CD4-positive, alpha-beta T cell (primary cell): ENCODE results near the gene GPA33. TPM values are rescaled to one million over a fixed set of nuclear protein-coding genes. Genes with fewer than 3 reads are reported as not detected.

Experiments used
- ATAC-seq: fragments of 200-7000 bp; cut with Tn5 transposase; one replicate; pipeline ENCODE4 v1.10.0; 2022; ENCODE audit warnings: mild to moderate bottlenecking; ENCODE audit not compliant: poor library complexity
- CTCF ChIA-PET: fragments of 350-600 bp; sonication (Branson Sonifier 250); formaldehyde crosslinking; loops from one replicate; lab custom pipeline; 2021; ENCODE audit warnings: antibody characterized with exemption, inconsistent platforms; lab: Charles Lee
- POLR2A ChIA-PET: fragments of 350-600 bp; sonication (Branson Sonifier 250); formaldehyde crosslinking; loops from one replicate; lab custom pipeline; 2021; ENCODE audit warnings: antibody characterized with exemption, inconsistent platforms; lab: Charles Lee
- DNase-seq, 14 experiments: peaks; one replicate each; pipeline ENCODE4 v3.0.0-alpha.2; 2013 to 2020; ENCODE audit warnings: mixed read lengths in 2 of 14
- H3K27ac ChIP-seq, 2 donors: one replicate each; pipeline versions ENCODE4 v1.5.1 to v1.7.0; 2013; ENCODE audit warnings: low read length in 2 of 2, low read depth in 1 of 2, mild to moderate bottlenecking in 1 of 2
- H3K27me3 ChIP-seq, 2 experiments: 1 replicate in 1 of 2; 2 replicates in 1 of 2; pipeline versions ENCODE4 v1.6.1 to v1.7.0; 2013; ENCODE audit warnings: low read length in 2 of 2, control low read depth in 1 of 2, mild to moderate bottlenecking in 1 of 2, moderate library complexity in 1 of 2; ENCODE audit not compliant: insufficient read depth in 2 of 2, control insufficient read depth in 1 of 2
- H3K36me3 ChIP-seq: one replicate; pipeline ENCODE4 v1.6.1; 2013; ENCODE audit warnings: low read length, control low read depth; ENCODE audit not compliant: insufficient read depth
- H3K4me1 ChIP-seq: one replicate; pipeline ENCODE4 v1.6.1; 2013; ENCODE audit warnings: low read length, control low read depth; ENCODE audit not compliant: insufficient read depth
- H3K4me3 ChIP-seq: one replicate; pipeline ENCODE4 v1.5.1; 2013; ENCODE audit warnings: mild to moderate bottlenecking, low read length, moderate library complexity
- H3K9me3 ChIP-seq, 2 experiments: 1 replicate in 1 of 2; 2 replicates in 1 of 2; pipeline versions ENCODE4 v1.6.1 to v1.7.0; 2013; ENCODE audit warnings: low read length in 2 of 2, mild to moderate bottlenecking in 2 of 2, control low read depth in 1 of 2, moderate library complexity in 1 of 2; ENCODE audit not compliant: control insufficient read depth in 1 of 2, insufficient read depth in 1 of 2
- H3K27ac Mint-ChIP-seq: one replicate; pipeline ENCODE4 v1.8.0; 2020; ENCODE audit warnings: mixed read lengths
- H3K27me3 Mint-ChIP-seq: one replicate; pipeline ENCODE4 v1.8.0; 2021; ENCODE audit warnings: mixed read lengths
- H3K36me3 Mint-ChIP-seq: one replicate; pipeline ENCODE4 v1.8.0; 2021; ENCODE audit warnings: low read depth, mixed read lengths
- H3K4me1 Mint-ChIP-seq: one replicate; pipeline ENCODE4 v1.8.0; 2021; ENCODE audit warnings: low read depth, mixed read lengths
- H3K4me3 Mint-ChIP-seq: one replicate; pipeline ENCODE4 v1.8.0; 2020; ENCODE audit warnings: mild to moderate bottlenecking, mixed read lengths
- H3K9me3 Mint-ChIP-seq: one replicate; pipeline ENCODE4 v1.8.0; 2020; ENCODE audit warnings: mixed read lengths
- intact Hi-C, 2 experiments: fragments of 100-400 bp; cut with DNase I in 1 of 2; cut with micrococcal nuclease in 1 of 2; formaldehyde crosslinking; loops; one replicate each; pipeline versions ENCODE4 v1.15.1 to v1.9.0; 2023 to 2025; cut with DNase I, micrococcal nuclease
- total RNA-seq, 174 experiments: library from RNA in 2 of 174; stranded (reverse) in 2 of 174; gene quantifications; one replicate each; pipeline ENCODE4 v1.2.3 and lab custom pipeline; 2021 to 2026
- TF ChIP-seq, protein P1 (sequence below): fragments of 200-600 bp; IDR thresholded peaks from one replicate; pipeline ENCODE4 v1.8.0; 2022; ENCODE audit warnings: antibody characterized with exemption, mild to moderate bottlenecking

The GPA33 gene
- total RNA-seq, 2 experiments from 2014 or later: 4.8 to 5.0 TPM

DNA sequence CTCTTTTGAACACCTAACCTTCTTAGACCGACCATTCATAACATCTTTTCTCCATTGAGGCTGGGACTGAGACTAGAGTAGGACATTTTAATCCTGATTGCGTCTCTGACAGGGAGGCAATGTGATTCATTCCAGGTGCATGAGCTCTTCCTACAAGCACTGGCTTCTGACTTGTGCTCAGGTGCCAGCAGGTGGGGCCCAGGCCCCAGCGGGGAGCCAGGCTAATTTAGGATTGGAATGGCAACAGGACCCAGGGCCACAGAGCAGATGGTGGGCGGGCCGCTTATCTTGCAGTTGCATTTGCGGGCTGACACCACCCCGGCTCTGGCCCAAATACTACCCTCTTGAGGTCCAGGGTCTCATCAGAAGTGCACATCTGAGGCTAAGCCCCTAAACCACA is 4.1 kb downstream of the GPA33 start:
- CTCF ChIA-PET: interaction anchor here (1.0 kb wide), 1 partner anchor 19 kb away, joined by 3 read pairs; no protein-coding TSS in a partner anchor
- peak overlapping the region; percentile 37 for H3K27ac Mint-ChIP-seq

DNA sequence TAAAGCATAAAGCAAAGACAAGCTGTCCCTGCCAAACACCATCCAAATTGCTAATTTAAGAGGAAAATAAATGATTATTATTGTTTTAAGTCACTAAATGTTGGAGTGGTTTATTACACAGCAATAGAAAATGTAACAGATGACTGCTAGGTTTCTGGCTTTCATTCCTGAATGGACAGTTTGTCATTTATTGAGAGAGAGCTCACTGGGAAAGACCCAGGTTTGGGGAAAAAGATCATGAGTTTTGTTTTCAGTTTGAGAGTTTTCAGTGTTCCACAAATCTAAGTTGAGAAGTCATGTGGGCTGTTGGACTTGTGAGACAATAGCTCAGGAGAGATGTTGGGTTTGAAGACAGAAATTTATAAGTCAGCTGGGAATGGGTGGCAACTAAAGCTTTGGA is 5.4 kb downstream of the GPA33 start:
- Histone ChIP-seq H3K27me3 (no peaks in the 10 kb centered on the region), H3K27ac (no peak overlapping the region), H3K9me3 (no peaks in the 10 kb centered on the region), H3K4me1 (peaks cover 27% of the 10 kb centered on the region), H3K36me3 (no peaks in the 10 kb centered on the region), H3K4me3 (no peak overlapping the region)
- ATAC-seq (no peak), DNase-seq (no peak)
- POLR2A ChIA-PET: no interaction called here
- Mint-ChIP-seq H3K9me3 (no peaks in the 10 kb centered on the region), H3K4me1 (peaks cover 33% of the 10 kb centered on the region), H3K4me3 (no peak overlapping the region), H3K27me3 (no peaks in the 10 kb centered on the region), H3K27ac (no peak overlapping the region), H3K36me3 (peaks cover 19% of the 10 kb centered on the region)
- intact Hi-C loops: no loop called here
- CTCF ChIA-PET: interaction anchor here (1.0 kb wide), 1 partner anchor 18 kb away, joined by 3 read pairs; no protein-coding TSS in a partner anchor
- TF ChIP-seq, protein P1, sequence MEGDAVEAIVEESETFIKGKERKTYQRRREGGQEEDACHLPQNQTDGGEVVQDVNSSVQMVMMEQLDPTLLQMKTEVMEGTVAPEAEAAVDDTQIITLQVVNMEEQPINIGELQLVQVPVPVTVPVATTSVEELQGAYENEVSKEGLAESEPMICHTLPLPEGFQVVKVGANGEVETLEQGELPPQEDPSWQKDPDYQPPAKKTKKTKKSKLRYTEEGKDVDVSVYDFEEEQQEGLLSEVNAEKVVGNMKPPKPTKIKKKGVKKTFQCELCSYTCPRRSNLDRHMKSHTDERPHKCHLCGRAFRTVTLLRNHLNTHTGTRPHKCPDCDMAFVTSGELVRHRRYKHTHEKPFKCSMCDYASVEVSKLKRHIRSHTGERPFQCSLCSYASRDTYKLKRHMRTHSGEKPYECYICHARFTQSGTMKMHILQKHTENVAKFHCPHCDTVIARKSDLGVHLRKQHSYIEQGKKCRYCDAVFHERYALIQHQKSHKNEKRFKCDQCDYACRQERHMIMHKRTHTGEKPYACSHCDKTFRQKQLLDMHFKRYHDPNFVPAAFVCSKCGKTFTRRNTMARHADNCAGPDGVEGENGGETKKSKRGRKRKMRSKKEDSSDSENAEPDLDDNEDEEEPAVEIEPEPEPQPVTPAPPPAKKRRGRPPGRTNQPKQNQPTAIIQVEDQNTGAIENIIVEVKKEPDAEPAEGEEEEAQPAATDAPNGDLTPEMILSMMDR: no peak

More for the DNA sequence above, 4.1 kb downstream of the GPA33 start:
- H3K36me3 Mint-ChIP-seq: peaks cover 14% of the 10 kb centered on the region
- H3K27me3 Mint-ChIP-seq: no peaks in the 10 kb centered on the region
- H3K9me3 ChIP-seq: no peaks in the 10 kb centered on the region
- intact Hi-C loops: no loop called here
- no peak overlapping the region for H3K4me3 ChIP-seq
- no peak overlapping the region for H3K27ac ChIP-seq
- no peak overlapping the region for H3K4me3 Mint-ChIP-seq
- no peak for DNase-seq
- H3K4me1 ChIP-seq: peaks cover 39% of the 10 kb centered on the region
- no peak for ATAC-seq
- no peaks in the 10 kb centered on the region for H3K9me3 Mint-ChIP-seq
- TF ChIP-seq, protein P1: no peak
- no peaks in the 10 kb centered on the region for H3K27me3 ChIP-seq
- POLR2A ChIA-PET: interaction anchor here (1.0 kb wide), 1 partner anchor 25 kb away, joined by 3 read pairs; no protein-coding TSS in a partner anchor
- peaks cover 46% of the 10 kb centered on the region for H3K4me1 Mint-ChIP-seq
- H3K36me3 ChIP-seq: no peaks in the 10 kb centered on the region

DNA sequence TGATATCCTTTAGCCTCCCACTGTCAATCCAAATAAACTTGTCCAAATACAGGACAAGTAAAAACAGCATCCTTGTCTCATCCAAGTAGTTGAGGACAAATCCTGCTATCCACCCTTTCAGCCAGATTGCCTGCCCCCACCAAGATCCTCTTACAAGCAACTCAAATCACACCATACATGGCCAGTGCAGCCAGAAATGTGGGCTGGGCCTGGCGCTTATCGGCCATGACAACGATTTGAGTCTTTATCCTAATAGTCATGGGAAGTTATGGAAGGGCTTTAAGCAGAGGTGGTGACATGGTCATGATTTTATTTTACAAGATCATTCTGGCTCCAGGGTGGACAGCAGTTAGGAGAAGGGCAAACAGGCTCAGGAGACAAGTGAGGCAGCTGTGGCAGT is 6.3 kb downstream of the GPA33 start:
- POLR2A ChIA-PET: no interaction called here
- no peak for ATAC-seq

More for the DNA sequence above, 6.3 kb downstream of the GPA33 start:
- no peaks in the 10 kb centered on the region for H3K36me3 ChIP-seq
- DNase-seq: no peak
- TF ChIP-seq, protein P1: no peak
- Mint-ChIP-seq H3K27me3 (no peaks in the 10 kb centered on the region), H3K9me3 (no peaks in the 10 kb centered on the region), H3K27ac (no peak overlapping the region), H3K36me3 (peaks cover 19% of the 10 kb centered on the region), H3K4me3 (no peak overlapping the region), H3K4me1 (peaks cover 24% of the 10 kb centered on the region)
- H3K4me3 ChIP-seq: no peak overlapping the region
- H3K4me1 ChIP-seq: peaks cover 20% of the 10 kb centered on the region
- H3K27me3 ChIP-seq: no peaks in the 10 kb centered on the region
- no peaks in the 10 kb centered on the region for H3K9me3 ChIP-seq
- intact Hi-C loops: no loop called here
- H3K27ac ChIP-seq: no peak overlapping the region
- CTCF ChIA-PET: interaction anchor here (1.2 kb wide), 1 partner anchor 25 kb away, joined by 3 read pairs; no protein-coding TSS in a partner anchor
